PC-3 (cell line): ENCODE data around the gene DLG2. TPM values are rescaled to one million over a fixed set of nuclear protein-coding genes. Genes with fewer than 3 reads are reported as not detected.

Source experiments
- ATAC-seq: fragments of 200-7000 bp; cut with Tn5 transposase; 2 replicates; pipeline ENCODE4 v1.9.1; 2020; ENCODE audit warnings: mild to moderate bottlenecking, moderate library complexity
- BruUV-seq: library from RNA; stranded (reverse); fragments of 400-500 nt; replicated peaks from 2 replicates; lab custom pipeline; 2021; lab: Mats Ljungman, UMichigan
- CTCF ChIA-PET: fragments of 300-600 bp; sonication (Branson Sonifier 250); formaldehyde crosslinking; loops from one replicate; lab custom pipeline; 2022; ENCODE audit warnings: antibody characterized with exemption; lab: Charles Lee
- POLR2A ChIA-PET: fragments of 300-600 bp; sonication (Branson Sonifier 250); formaldehyde crosslinking; loops from one replicate; lab custom pipeline; 2022; ENCODE audit warnings: antibody characterized with exemption; ENCODE audit not compliant: unreplicated experiment; lab: Charles Lee
- DNase-seq: peaks from one replicate; pipeline ENCODE4 v3.0.0-alpha.2; 2015
- H2AFZ ChIP-seq: fragments of 300-600 bp; sonication (generic); 2 replicates; pipeline ENCODE4 v1.6.0; 2016; ENCODE audit warnings: antibody characterized with exemption, low read length
- H3F3A ChIP-seq: fragments of 300-600 bp; sonication (generic); one replicate; pipeline ENCODE4 v1.6.0; 2017; ENCODE audit warnings: antibody characterized with exemption, low read length, control low read depth, mild to moderate bottlenecking; ENCODE audit not compliant: unreplicated experiment
- H3K27ac ChIP-seq: fragments of 300-600 bp; sonication (generic); 2 replicates; pipeline ENCODE4 v1.5.1; 2016; ENCODE audit warnings: mild to moderate bottlenecking, low read length
- H3K27me3 ChIP-seq: fragments of 300-600 bp; sonication (generic); 2 replicates; pipeline ENCODE4 v1.6.1; 2016; ENCODE audit warnings: low read length, mixed read lengths
- H3K36me3 ChIP-seq: fragments of 300-600 bp; sonication (generic); 2 replicates; pipeline ENCODE4 v1.6.1; 2016; ENCODE audit warnings: low read depth, mixed run types, low read length, mixed read lengths
- H3K4me1 ChIP-seq: fragments of 300-600 bp; sonication (generic); 2 replicates; pipeline ENCODE4 v1.5.1; 2016; ENCODE audit warnings: low read length; ENCODE audit not compliant: insufficient read depth
- H3K4me2 ChIP-seq: fragments of 300-600 bp; sonication (generic); 2 replicates; pipeline ENCODE4 v1.6.0; 2016; ENCODE audit warnings: low read length
- H3K4me3 ChIP-seq: fragments of 300-600 bp; sonication (generic); 2 replicates; pipeline ENCODE4 v1.5.1; 2016; ENCODE audit warnings: mild to moderate bottlenecking, low read length, mixed read lengths
- H3K79me2 ChIP-seq: fragments of 300-600 bp; sonication (generic); 2 replicates; pipeline ENCODE4 v1.6.1; 2017; ENCODE audit warnings: low read length, mixed read lengths
- H3K9ac ChIP-seq: fragments of 300-600 bp; sonication (generic); 2 replicates; pipeline ENCODE4 v1.6.0; 2016; ENCODE audit warnings: mild to moderate bottlenecking, low read length
- H3K9me2 ChIP-seq: fragments of 300-600 bp; sonication (generic); replicated peaks from 2 replicates; pipeline ENCODE4 v1.6.1; 2016; ENCODE audit warnings: mixed run types, low read length, mixed read lengths
- H3K9me3 ChIP-seq: fragments of 300-600 bp; sonication (generic); 2 replicates; pipeline ENCODE4 v1.6.1; 2016; ENCODE audit warnings: low read length, mixed read lengths
- H4K20me1 ChIP-seq: fragments of 300-600 bp; sonication (generic); 2 replicates; pipeline ENCODE4 v1.6.1; 2016; ENCODE audit warnings: low read length, mixed read lengths
- EZH2 ChIP-seq: fragments of 300-600 bp; sonication (generic); IDR thresholded peaks from one replicate; pipeline ENCODE4 v1.6.1; 2017; ENCODE audit warnings: antibody characterized with exemption, mild to moderate bottlenecking, low read length; ENCODE audit not compliant: unreplicated experiment
- EZH2phosphoT487 ChIP-seq: fragments of 300-600 bp; sonication (generic); IDR thresholded peaks from 2 replicates; pipeline ENCODE4 v1.6.1; 2018; ENCODE audit warnings: mild to moderate bottlenecking, antibody characterized with exemption, low read length, borderline replicate concordance
- intact Hi-C: fragments of 100-400 bp; cut with micrococcal nuclease; formaldehyde crosslinking; loops from 2 replicates; pipeline ENCODE4 v1.9.0; 2023
- total RNA-seq: library from RNA; depleted of rRNA; stranded (reverse); fragments of >200 nt; gene quantifications from 2 replicates; pipeline ENCODE4 v1.2.3, GENCODE V29; 2014
- TF ChIP-seq, protein P1 (sequence below): fragments of 300-600 bp; sonication (generic); conservative IDR thresholded peaks from 2 replicates; pipeline ENCODE4 v1.5.1; 2017; ENCODE audit warnings: antibody characterized with exemption, low read depth, mild to moderate bottlenecking, low read length

DLG2 gene
- total RNA-seq, 1 experiment from 2014 or later, result 0.58 TPM

DNA sequence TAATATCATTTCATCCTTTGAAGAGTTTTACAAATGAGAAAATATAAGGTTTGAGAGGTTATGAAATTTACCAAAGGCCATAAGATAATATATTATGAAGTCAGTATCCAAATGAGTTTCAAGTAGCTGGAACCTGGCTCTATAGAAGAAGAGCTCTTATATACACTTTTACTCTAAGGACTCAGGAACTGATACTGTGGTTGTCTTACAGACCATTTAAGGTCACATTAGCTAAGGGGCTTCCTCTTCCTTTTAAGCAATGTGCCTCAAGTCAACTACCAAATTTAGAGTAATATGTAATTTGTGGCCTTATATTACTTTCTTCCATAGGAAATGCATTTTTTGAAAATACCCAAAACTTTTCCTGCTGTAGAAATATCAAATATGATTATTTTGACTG, 369.3 kb downstream of the DLG2 start:
- Histone ChIP-seq H3F3A (no peaks in the 10 kb centered on the region), H3K9ac (no peak overlapping the region), H4K20me1 (no peaks in the 10 kb centered on the region), H3K4me2 (no peak overlapping the region), H3K9me2 (0 out of 2 replicates have a peak, but pooled peaks cover 3% of the 10 kb centered on the region), H3K36me3 (no peaks in the 10 kb centered on the region), H3K4me1 (no peaks in the 10 kb centered on the region), H3K4me3 (no peak overlapping the region), H3K27me3 (no peaks in the 10 kb centered on the region), H3K9me3 (no peaks in the 10 kb centered on the region), H2AFZ (no peak overlapping the region), H3K27ac (no peak overlapping the region), H3K79me2 (no peaks in the 10 kb centered on the region)
- DNase-seq (no peak), ATAC-seq (no peak)
- intact Hi-C loops, result no loop called here
- no TSS peak for BruUV-seq
- TF ChIP-seq EZH2, result no peak
- TF ChIP-seq, protein P1, sequence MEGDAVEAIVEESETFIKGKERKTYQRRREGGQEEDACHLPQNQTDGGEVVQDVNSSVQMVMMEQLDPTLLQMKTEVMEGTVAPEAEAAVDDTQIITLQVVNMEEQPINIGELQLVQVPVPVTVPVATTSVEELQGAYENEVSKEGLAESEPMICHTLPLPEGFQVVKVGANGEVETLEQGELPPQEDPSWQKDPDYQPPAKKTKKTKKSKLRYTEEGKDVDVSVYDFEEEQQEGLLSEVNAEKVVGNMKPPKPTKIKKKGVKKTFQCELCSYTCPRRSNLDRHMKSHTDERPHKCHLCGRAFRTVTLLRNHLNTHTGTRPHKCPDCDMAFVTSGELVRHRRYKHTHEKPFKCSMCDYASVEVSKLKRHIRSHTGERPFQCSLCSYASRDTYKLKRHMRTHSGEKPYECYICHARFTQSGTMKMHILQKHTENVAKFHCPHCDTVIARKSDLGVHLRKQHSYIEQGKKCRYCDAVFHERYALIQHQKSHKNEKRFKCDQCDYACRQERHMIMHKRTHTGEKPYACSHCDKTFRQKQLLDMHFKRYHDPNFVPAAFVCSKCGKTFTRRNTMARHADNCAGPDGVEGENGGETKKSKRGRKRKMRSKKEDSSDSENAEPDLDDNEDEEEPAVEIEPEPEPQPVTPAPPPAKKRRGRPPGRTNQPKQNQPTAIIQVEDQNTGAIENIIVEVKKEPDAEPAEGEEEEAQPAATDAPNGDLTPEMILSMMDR, result no peak
- TF ChIP-seq EZH2phosphoT487, result no peak
- POLR2A ChIA-PET, result no interaction called here
- CTCF ChIA-PET, result no interaction called here

DNA sequence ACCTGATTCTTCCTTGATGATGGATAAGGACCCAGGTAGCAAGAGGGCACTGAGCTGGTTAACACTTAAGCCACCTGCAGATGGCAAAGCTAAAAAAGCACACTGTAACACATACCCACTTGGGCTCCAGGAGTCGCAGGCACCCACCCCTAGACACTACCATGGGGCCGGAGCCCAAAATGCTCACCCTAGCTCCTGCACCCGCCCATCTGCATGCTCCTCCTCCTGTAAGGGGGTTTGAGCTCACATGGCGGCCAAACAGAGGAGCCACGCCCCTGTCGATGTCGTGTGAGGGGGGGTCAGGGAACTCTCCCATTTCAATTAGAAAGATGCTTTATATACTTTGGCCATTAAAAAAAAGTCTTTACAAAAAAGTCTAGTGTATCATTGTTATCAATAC, 370.7 kb downstream of the DLG2 start:
- no peak for DNase-seq
- H3K9ac ChIP-seq, result no peak overlapping the region
- no peaks in the 10 kb centered on the region for H3K36me3 ChIP-seq
- TF ChIP-seq, protein P1, result no peak
- ATAC-seq, result no peak
- H3K4me3 ChIP-seq, result no peak overlapping the region
- CTCF ChIA-PET, result no interaction called here
- no TSS peak for BruUV-seq
- H4K20me1 ChIP-seq, result no peaks in the 10 kb centered on the region
- no peaks in the 10 kb centered on the region for H3K79me2 ChIP-seq
- H3K27ac ChIP-seq, result no peak overlapping the region
- no peak overlapping the region for H2AFZ ChIP-seq
- 0 out of 2 replicates have a peak, but pooled peaks cover 3% of the 10 kb centered on the region for H3K9me2 ChIP-seq
- no peaks in the 10 kb centered on the region for H3K9me3 ChIP-seq
- no peak overlapping the region for H3K4me2 ChIP-seq
- no peaks in the 10 kb centered on the region for H3K27me3 ChIP-seq
- POLR2A ChIA-PET, result no interaction called here
- no peaks in the 10 kb centered on the region for H3F3A ChIP-seq
- intact Hi-C loops, result no loop called here
- no peaks in the 10 kb centered on the region for H3K4me1 ChIP-seq

DNA sequence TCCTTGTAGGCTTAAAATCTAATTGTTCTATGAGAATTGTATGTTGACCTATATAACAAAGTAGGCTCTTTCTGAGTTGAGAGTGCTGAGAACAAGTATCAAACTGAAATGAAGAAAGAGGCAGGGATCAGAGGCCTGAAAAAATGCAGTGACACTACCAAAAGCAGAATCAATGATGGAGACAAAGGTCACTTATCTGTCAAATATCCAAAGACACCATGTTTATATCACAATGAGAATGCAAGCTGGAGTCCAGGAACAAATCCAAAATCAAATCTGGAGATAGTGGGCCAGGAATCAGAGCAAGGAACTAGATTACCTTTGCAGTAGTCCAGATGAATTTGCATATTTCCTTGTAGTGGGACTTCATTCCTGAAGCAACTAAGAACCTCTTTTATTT, 377.7 kb downstream of the DLG2 start:
- CTCF ChIA-PET, result no interaction called here

More for the DNA sequence above, 377.7 kb downstream of the DLG2 start:
- H3K27me3 ChIP-seq, result no peaks in the 10 kb centered on the region
- no peak overlapping the region for H3K27ac ChIP-seq
- no peaks in the 10 kb centered on the region for H3K9me3 ChIP-seq
- TF ChIP-seq, protein P1, result no peak
- TF ChIP-seq EZH2phosphoT487 (no peak), EZH2 (no peak)
- POLR2A ChIA-PET, result no interaction called here
- no TSS peak for BruUV-seq
- H3K79me2 ChIP-seq, result no peaks in the 10 kb centered on the region
- no peak overlapping the region for H3K4me3 ChIP-seq
- no peak overlapping the region for H3K4me2 ChIP-seq
- H2AFZ ChIP-seq, result no peak overlapping the region
- H3K9me2 ChIP-seq, result no peaks in the 10 kb centered on the region
- H3K4me1 ChIP-seq, result no peaks in the 10 kb centered on the region
- ATAC-seq, result no peak
- H4K20me1 ChIP-seq, result no peaks in the 10 kb centered on the region
- no peaks in the 10 kb centered on the region for H3K36me3 ChIP-seq
- H3K9ac ChIP-seq, result no peak overlapping the region
- DNase-seq, result no peak
- intact Hi-C loops, result no loop called here
- no peaks in the 10 kb centered on the region for H3F3A ChIP-seq
